ENCODE results near the gene TBC1D1. TPM values are rescaled to one million over a fixed set of nuclear protein-coding genes. Genes with fewer than 3 reads are reported as not detected.

The TBC1D1 gene
- total RNA-seq, 4 donors from 2014 or later, result 66.2 to 120 (median 87.9) TPM

- H3K36me3 ChIP-seq, result peaks cover 0 to 26% (median 0%) of the 10 kb centered on the region in 3 donors
- H3K27me3 ChIP-seq, result no peaks in the 10 kb centered on the region
- H3K27ac ChIP-seq, result no peak overlapping the region
- H3K4me1 ChIP-seq, result no peaks in the 10 kb centered on the region
- H3K4me3 ChIP-seq, result no peak overlapping the region
- no peak for DNase-seq
- H3K9me3 ChIP-seq, result no peaks in the 10 kb centered on the region
- TF ChIP-seq POLR2A (IDR thresholded peaks at IDR 0.05) (no peak), CTCF (IDR thresholded peaks at IDR 0.05) (no peak)
Observed at GRCh38 chr4:38097818-38098217, 206.9 kb downstream of the TBC1D1 start.

- H3K27me3 ChIP-seq, result no peaks in the 10 kb centered on the region
- peaks cover 0 to 26% (median 0%) of the 10 kb centered on the region in 3 donors for H3K36me3 ChIP-seq
- no peaks in the 10 kb centered on the region for H3K9me3 ChIP-seq
- no peak overlapping the region for H3K4me3 ChIP-seq
- H3K4me1 ChIP-seq, result no peaks in the 10 kb centered on the region
- no peak overlapping the region for H3K27ac ChIP-seq
- no peak for DNase-seq
- TF ChIP-seq CTCF (IDR thresholded peaks at IDR 0.05), result no peak
- TF ChIP-seq POLR2A (IDR thresholded peaks at IDR 0.05), result no peak
Observed at GRCh38 chr4:38099020-38099600, 208.2 kb downstream of the TBC1D1 start.

GRCh38 chr4:38099908-38100407, 209.1 kb downstream of the TBC1D1 start:
- H3K4me1 ChIP-seq, result no peaks in the 10 kb centered on the region
- peaks cover 0 to 33% (median 0%) of the 10 kb centered on the region in 3 donors for H3K36me3 ChIP-seq
- H3K27ac ChIP-seq, result no peak overlapping the region
- H3K9me3 ChIP-seq, result no peaks in the 10 kb centered on the region
- H3K4me3 ChIP-seq, result no peak overlapping the region
- no peak for DNase-seq
- TF ChIP-seq POLR2A (IDR thresholded peaks at IDR 0.05), result no peak
- no peak for TF ChIP-seq CTCF (IDR thresholded peaks at IDR 0.05)
- H3K27me3 ChIP-seq, result no peaks in the 10 kb centered on the region

- DNase-seq, result no peak
- no peaks in the 10 kb centered on the region for H3K4me1 ChIP-seq
- peaks cover 0 to 39% (median 0%) of the 10 kb centered on the region in 3 donors for H3K36me3 ChIP-seq
- no peak for TF ChIP-seq POLR2A (IDR thresholded peaks at IDR 0.05)
- no peak for TF ChIP-seq CTCF (IDR thresholded peaks at IDR 0.05)
- H3K4me3 ChIP-seq, result no peak overlapping the region
- no peaks in the 10 kb centered on the region for H3K9me3 ChIP-seq
- H3K27me3 ChIP-seq, result no peaks in the 10 kb centered on the region
- H3K27ac ChIP-seq, result no peak overlapping the region
Observed at GRCh38 chr4:38100474-38101255, 209.8 kb downstream of the TBC1D1 start.

GRCh38 chr4:38101563-38101962, 210.7 kb downstream of the TBC1D1 start:
- H3K4me1 ChIP-seq, result no peaks in the 10 kb centered on the region
- H3K9me3 ChIP-seq, result no peaks in the 10 kb centered on the region
- no peaks in the 10 kb centered on the region for H3K27me3 ChIP-seq
- TF ChIP-seq POLR2A (IDR thresholded peaks at IDR 0.05) (no peak), CTCF (IDR thresholded peaks at IDR 0.05) (no peak)
- peaks cover 0 to 43% (median 0%) of the 10 kb centered on the region in 3 donors for H3K36me3 ChIP-seq
- no peak overlapping the region for H3K27ac ChIP-seq
- H3K4me3 ChIP-seq, result no peak overlapping the region
- no peak for DNase-seq
